Activated naive CD4-positive, alpha-beta T cell treated with anti-CD3 and anti-CD28 coated beads, Interleukin-2, amount 50 U/mL, for 16 hours (primary cell): Measurements from ENCODE around the gene PGAM5.
A peak's percentile ranks its signal among the peaks of the same experiment; 100 is the strongest.

Source experiments
- DNase-seq: peaks from one replicate; pipeline ENCODE4 v3.0.0-alpha.2; 2020

PGAM5 gene

GRCh38 chr12:132710405-132711079, at the start of gene PGAM5:
TSS of gene PGAM5 (plus strand) at chr12:132710842. CDS start at chr12:132710877, 35 bp downstream.
- peak; percentile 92 for DNase-seq

GRCh38 chr12:132660996-132661395, 49.6 kb upstream of the PGAM5 start:
- DNase-seq = no peak

DNA sequence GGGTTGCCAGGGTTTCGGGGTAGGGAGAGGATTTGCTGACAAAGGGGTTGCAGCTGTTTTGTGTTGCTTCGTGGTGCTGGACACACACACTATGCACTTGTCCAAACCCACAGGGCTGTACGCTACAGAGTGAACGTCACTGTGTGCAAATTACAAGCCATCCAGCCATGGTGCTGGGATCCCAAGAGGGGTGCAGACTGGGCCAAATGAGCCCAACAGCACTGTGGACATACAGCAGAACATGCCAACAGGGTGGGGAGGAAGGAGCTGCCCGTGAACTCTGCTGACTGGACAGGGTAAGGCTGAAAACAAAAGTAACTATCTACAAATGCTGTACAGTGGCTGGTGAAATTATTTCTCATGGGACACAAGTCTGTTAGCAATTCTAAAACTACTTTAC, 48.7 kb upstream of the PGAM5 start:
- no peak for DNase-seq

DNA sequence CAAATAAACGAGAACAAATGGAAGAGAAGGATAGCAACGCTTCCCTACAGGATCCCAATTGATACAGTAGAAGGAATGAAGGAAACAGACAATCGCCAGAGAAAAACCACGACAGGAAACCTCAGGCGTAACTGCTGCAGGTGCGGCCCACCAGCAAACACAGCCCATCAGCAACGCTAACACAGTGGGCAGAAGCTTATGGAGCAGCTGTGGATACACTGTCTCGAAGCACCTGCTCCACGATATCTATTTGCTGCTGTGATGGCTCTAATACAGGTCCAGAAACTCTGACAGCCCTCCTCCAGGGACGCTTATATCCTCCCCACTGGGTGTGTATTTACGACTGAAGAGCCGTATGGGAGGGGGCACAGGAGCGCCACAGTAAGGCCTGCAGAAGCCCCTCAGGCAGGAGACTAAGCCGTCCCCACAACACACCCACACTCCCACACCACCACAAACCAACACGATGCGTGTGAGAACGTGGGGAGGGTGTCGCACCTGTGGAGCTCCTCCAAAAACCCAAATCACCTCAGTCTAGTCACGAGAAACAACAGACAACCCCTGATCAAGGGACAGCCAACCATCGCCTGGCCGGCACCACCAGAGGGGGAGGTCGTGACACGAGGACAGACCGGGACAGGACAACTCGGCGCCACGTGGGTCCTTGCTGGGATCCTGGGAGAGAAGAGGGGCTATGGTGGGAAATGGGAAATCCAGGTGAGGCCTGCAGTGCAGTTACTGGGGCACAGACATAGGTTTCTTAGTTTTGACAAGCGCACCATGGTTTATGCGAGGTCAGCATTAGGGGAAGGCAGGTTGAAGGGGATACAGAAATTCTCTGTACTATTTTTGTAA, 47.5 kb upstream of the PGAM5 start:
- no peak for DNase-seq

DNA sequence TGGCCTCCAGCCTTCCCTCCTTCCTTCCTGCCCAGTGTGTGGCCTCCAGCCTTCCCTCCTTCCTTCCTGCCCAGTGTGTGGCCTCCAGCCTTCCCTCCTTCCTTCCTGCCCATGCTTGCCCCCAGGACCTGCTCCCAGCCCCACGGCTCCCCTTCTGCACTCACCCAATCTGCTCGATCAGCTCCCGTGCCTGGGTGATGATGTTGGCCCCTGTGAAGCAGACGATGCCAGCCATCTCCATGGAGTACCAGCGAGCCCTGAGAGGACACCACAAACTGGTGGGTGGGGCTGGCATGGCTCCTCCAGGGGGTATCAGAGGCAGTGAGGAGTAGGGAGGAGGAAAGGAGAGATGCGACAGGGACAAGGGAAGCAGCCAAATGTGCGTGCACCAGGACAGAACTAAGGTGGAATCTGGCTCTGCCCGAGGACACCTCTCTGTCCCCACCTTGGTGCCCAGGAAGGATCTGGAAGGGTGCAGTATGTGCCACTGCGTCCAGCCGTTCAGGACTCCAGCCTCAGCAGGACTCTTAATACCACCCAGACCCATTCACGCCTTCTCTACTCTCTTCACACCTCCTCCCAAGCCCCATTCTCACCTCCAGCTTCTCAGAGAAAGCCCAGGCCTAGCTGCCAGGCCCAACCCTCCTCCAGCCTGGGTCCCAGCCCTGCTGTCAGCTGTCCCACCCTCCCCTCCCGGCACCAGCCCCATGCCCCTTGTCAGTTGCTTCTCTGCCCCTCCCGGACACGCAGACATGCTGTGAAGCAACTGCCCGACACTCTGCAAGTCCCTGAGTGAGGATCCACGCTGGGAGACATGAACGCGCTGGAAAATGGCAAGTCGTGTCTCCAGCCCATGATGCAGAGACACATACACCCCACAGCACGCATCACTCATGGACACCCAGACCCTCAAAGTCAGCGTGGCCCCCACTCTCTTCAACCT, 46.2 kb upstream of the PGAM5 start:
- DNase-seq = no peak

DNA sequence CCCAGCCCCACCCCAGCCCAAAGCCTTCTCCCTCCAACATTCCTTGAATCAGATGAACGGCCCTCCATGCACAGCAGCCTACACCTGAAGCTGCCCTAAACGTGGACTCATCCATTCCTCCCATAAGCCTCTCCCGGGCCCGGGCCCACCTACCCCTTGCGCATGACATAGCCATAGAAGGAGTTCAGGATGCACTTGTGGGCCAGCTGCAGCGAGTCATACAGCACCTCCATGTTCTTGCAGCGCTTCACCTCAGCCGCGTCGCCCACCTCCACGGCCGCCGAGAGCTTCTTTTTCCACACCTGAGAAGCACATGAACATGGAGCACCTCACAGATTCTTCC, 45.5 kb upstream of the PGAM5 start:
- DNase-seq = no peak

DNA sequence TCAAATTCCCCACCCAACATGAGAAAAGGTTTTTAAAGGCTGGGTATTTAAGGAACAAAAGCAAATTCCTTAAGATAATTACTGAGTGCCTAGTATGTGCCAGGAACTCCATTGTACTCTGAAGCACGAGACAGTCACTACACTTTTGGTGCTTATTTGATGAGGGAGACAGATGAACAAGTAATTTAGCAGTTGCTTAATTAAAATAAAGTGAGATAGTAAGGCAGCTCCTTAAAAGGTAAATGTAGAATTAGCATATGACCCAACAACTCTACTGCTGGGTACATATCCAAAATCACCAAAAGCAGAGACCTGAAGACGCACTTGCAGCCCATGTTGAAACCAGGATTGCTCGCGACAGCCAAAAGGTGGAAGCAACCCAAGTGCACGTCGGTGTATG, 44.8 kb upstream of the PGAM5 start:
- DNase-seq = no peak

GRCh38 chr12:132668191-132669088, 42.2 kb upstream of the PGAM5 start:
- no peak for DNase-seq

- DNase-seq = no peak
These were observed 41.3 kb upstream of the PGAM5 start for GRCh38 chr12:132669166-132669879.

DNA sequence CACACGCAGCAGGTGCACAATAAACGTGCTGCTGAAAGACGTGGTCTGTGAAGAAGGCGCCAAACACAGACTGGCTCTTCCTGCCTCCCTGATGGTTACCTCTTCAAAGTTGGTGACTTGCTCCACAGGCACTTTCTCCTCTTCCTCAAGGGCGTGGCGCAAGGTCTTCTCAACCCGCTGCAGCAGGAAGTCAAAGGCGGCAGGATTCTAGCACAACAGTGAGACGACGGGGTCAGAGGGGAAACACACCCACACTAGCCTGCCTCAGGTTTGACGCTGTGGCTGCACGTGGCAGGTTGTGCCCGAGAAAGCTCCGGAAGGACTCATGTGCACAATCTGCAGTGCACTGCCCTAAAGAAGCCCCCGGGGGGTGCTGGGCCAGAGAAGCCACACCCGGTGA, 38.5 kb upstream of the PGAM5 start:
- no peak for DNase-seq

DNA sequence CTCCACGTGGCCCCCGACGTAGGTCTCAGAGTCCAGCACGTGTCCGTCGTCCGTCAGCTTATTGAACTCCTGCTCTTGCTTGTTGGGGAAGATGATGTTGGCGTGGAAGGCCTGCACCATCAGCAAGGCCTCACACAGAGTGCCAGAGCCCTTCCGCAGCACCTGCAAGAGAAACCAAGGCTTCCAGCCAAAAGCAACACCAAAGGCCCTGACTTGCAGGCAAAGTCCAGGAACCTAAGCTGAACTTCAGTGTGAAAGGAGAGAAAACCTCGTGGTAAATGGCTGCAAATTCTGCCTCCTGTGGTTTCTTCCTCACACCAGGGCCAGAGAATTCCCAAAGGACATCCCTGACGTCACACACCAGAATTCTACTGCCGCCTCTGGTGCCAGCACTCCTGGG, 38.0 kb upstream of the PGAM5 start:
- DNase-seq = no peak

GRCh38 chr12:132673288-132674179, 37.1 kb upstream of the PGAM5 start:
- DNase-seq = no peak

- no peak for DNase-seq
These were observed 36.1 kb upstream of the PGAM5 start for GRCh38 chr12:132674561-132674960.

DNA sequence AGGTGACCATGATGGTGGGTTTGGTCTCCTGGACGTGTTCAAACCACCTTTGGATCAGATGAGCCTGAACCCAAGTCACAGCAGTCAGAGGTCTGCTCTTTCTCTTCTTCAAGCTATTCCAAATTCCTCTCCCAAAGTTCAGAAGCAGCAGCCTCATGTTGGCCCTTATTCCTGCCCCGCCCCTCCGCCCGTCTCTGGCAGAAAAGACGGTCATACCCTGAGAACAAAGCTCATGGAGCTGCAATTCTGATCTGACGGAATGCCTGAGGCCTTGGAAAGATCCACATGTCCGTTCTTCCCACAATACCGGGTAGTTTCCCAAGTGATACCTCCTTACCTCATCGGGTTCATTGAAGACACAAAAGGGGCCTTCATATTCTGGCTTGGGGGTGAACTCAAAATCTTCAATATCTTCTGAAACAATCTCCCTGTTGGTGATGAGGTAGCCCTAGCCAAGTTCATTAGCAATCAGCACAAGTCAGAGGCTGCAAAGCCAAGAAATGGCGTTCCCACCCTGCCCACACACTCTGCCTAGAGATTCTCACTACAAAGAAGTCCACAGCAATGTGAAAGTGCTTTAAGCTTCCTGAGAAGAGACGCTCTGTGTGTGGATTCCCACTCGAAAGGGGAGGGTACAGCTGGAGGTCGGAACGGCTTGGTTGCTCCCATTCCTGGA, 34.7 kb upstream of the PGAM5 start:
- DNase-seq = no peak

DNA sequence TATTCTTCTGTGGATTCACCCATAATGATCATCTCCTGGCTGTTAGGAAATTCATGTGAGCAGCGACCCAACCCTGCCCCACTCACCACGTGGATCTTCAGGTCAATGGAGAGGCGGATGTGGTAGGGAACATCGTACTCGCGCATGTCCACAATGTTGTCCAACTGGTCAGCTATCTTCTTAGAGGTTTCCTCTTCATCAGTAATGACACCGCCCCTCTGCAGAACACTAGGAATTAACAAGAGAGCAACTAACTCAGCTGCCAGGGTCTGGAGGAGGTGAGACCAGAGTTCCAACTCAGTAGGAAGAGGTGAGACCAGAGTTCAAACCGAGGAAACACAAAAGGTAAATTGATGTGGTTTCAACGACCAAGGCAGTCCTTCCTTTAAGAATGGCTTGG, 33.1 kb upstream of the PGAM5 start:
- no peak for DNase-seq

GRCh38 chr12:132685400-132685799, 25.2 kb upstream of the PGAM5 start:
- DNase-seq = no peak

- DNase-seq = no peak
These were observed 23.8 kb upstream of the PGAM5 start for GRCh38 chr12:132686825-132687210.

DNA sequence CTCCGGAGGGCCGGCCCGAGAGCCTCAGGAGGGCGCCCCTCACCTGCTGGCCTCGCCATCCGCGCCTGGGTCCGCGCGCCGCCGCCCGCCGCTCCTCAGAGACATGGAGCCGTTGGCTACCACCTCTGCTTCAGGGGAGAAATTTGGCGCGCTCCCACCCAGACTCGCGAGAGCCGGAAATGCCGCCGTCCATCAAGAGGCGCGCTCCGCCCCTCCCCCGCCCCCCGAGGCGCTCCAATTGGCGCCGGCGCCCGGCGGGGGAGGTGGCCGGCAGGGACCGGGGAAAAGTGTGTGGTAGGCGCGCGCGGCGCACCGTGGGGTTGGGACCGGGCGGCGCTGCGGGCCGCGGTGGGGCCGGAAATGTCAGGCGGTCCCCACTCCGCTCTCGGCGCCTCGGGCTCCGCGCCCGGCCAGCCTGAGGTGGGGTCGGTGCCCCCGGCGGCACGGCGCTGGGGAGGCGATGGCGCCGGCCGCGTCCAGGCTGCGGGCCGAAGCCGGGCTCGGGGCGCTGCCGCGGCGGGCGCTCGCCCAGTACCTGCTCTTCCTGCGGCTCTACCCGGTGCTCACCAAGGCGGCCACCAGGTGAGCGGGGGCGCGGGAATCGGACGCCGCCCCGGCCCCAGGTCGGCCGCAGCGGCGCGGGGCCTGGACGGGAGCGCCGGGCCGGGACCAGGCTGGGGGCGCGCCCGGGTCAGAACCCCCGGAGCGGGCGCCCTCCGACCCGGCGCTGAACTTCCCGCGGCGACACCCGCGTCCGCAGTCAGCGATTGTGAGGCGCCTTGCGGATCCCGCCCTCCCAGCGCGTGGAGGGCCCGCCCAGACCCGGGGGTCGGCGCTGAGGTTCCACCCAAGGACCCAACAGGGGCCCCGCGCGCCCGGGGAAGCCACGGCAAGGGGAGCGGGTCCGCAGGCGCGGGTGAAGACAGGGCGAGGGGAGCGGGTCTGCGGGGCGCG, 23.2 kb upstream of the PGAM5 start, which contains the start of the genes POLE and PXMP2:
Gene POLE (minus strand): TSS at position 132 of the 954 bp plus-strand sequence. CDS start 27 bp downstream, at position 105.
Gene PXMP2 (plus strand): TSS at position 377 of the 954 bp plus-strand sequence. CDS start 84 bp downstream, at position 461.
- DNase-seq = peak; percentile 96
